B cell (primary cell): ENCODE measurements around the gene CAPN5. TPM values are rescaled to one million over a fixed set of nuclear protein-coding genes. Genes with fewer than 3 reads are reported as not detected.
A peak's percentile ranks its signal among the peaks of the same experiment; 100 is the strongest.

Experiments used
- ATAC-seq: fragments of 200-7000 bp; cut with Tn5 transposase; one replicate; pipeline ENCODE4 v1.10.0; 2021; ENCODE audit warnings: low read depth, mild to moderate bottlenecking, moderate number of reproducible peaks, moderate library complexity
- CTCF ChIA-PET: fragments of 350-600 bp; sonication (Branson Sonifier 250); formaldehyde crosslinking; loops from one replicate; lab custom pipeline; 2021; ENCODE audit warnings: antibody characterized with exemption, inconsistent platforms; lab: Charles Lee
- POLR2A ChIA-PET: fragments of 350-600 bp; sonication (Branson Sonifier 250); formaldehyde crosslinking; loops from one replicate; lab custom pipeline; 2021; ENCODE audit warnings: antibody characterized with exemption; lab: Charles Lee
- DNase-seq: peaks from one replicate; pipeline ENCODE4 v3.0.0; 2013
- H2AFZ ChIP-seq: 2 replicates; pipeline ENCODE4 v1.6.1; 2012; ENCODE audit warnings: mild to moderate bottlenecking, low read depth, low read length; ENCODE audit not compliant: insufficient read depth, poor library complexity, severe bottlenecking
- H3K27ac ChIP-seq, 2 donors: 1 replicate in 1 of 2; 2 replicates in 1 of 2; pipeline ENCODE4 v1.5.1; 2012 to 2013; ENCODE audit warnings: low read length in 2 of 2, mild to moderate bottlenecking in 2 of 2, moderate library complexity in 1 of 2
- H3K27me3 ChIP-seq, 4 experiments: fragments of 200-600 bp in 1 of 4; sonication (generic) in 1 of 4; replicated peaks in 1 of 4; 1 replicate in 2 of 4; 2 replicates in 2 of 4; pipeline versions ENCODE4 v1.6.1 to v1.7.0; 2013 to 2016; ENCODE audit warnings: low read length in 3 of 4, mild to moderate bottlenecking in 2 of 4, mixed read lengths in 1 of 4, moderate library complexity in 1 of 4; ENCODE audit not compliant: insufficient read depth in 4 of 4, control insufficient read depth in 3 of 4; ENCODE audit errors: control extremely low read depth in 1 of 4
- H3K36me3 ChIP-seq, 2 experiments: replicated peaks in 1 of 2; 1 replicate in 1 of 2; 2 replicates in 1 of 2; pipeline versions ENCODE4 v1.6.1 to v1.7.1; 2013; ENCODE audit warnings: low read length in 1 of 2; ENCODE audit not compliant: insufficient read depth in 2 of 2, control insufficient read depth in 1 of 2; ENCODE audit errors: control extremely low read depth in 1 of 2, extremely low read depth in 1 of 2
- H3K4me1 ChIP-seq, 2 donors: fragments of 200-600 bp in 1 of 2; sonication (generic) in 1 of 2; 1 replicate in 1 of 2; 2 replicates in 1 of 2; pipeline versions ENCODE4 v1.5.1 to v1.6.1; 2013 to 2017; ENCODE audit warnings: low read length in 2 of 2; ENCODE audit not compliant: control insufficient read depth in 2 of 2, insufficient read depth in 2 of 2
- H3K4me2 ChIP-seq: replicated peaks from 2 replicates; pipeline ENCODE3; 2012; ENCODE audit warnings: mild to moderate bottlenecking, low read depth, low read length; ENCODE audit not compliant: poor library complexity, severe bottlenecking
- H3K4me3 ChIP-seq, 5 experiments: fragments of 200-600 bp in 1 of 5; sonication (generic) in 1 of 5; 1 replicate in 3 of 5; 2 replicates in 2 of 5; pipeline versions ENCODE4 v1.5.1 to v1.7.0; 2011 to 2016; ENCODE audit warnings: low read length in 4 of 5, mild to moderate bottlenecking in 4 of 5, low read depth in 2 of 5, control low read depth in 1 of 5, moderate library complexity in 1 of 5; ENCODE audit not compliant: insufficient read depth in 1 of 5; ENCODE audit errors: control extremely low read depth in 1 of 5, extremely low read depth in 1 of 5
- H3K79me2 ChIP-seq: fragments of 200-600 bp; sonication (generic); one replicate; pipeline ENCODE4 v1.6.0; 2016; ENCODE audit warnings: low read length; ENCODE audit not compliant: control insufficient read depth, insufficient read depth
- H3K9ac ChIP-seq: fragments of 200-600 bp; sonication (generic); 2 replicates; pipeline ENCODE4 v1.6.1; 2017; ENCODE audit warnings: mild to moderate bottlenecking, low read length, moderate library complexity
- H3K9me3 ChIP-seq, 3 donors: one replicate each; pipeline versions ENCODE4 v1.6.1 to v1.7.1; 2013; ENCODE audit warnings: low read length in 2 of 3; ENCODE audit not compliant: control insufficient read depth in 2 of 3, insufficient read depth in 1 of 3; ENCODE audit errors: control extremely low read depth in 1 of 3
- H4K20me1 ChIP-seq: 2 replicates; pipeline ENCODE4 v1.6.0; 2012; ENCODE audit warnings: mild to moderate bottlenecking, low read length; ENCODE audit not compliant: insufficient read depth, control insufficient read depth, poor library complexity, severe bottlenecking
- H3K27ac Mint-ChIP-seq: one replicate; pipeline ENCODE4 v1.8.0; 2021; ENCODE audit warnings: mixed read lengths
- H3K27me3 Mint-ChIP-seq: one replicate; pipeline ENCODE4 v1.8.0; 2021; ENCODE audit warnings: mixed read lengths
- H3K4me1 Mint-ChIP-seq: one replicate; pipeline ENCODE4 v1.8.0; 2021; ENCODE audit warnings: mixed read lengths
- H3K4me3 Mint-ChIP-seq: one replicate; pipeline ENCODE4 v1.8.0; 2021; ENCODE audit warnings: mixed read lengths
- H3K9me3 Mint-ChIP-seq: one replicate; pipeline ENCODE4 v1.8.0; 2022; ENCODE audit warnings: mixed read lengths; ENCODE audit not compliant: insufficient read depth
- CTCF ChIP-seq: fragments of 200-600 bp; IDR thresholded peaks from one replicate; pipeline ENCODE4 v1.8.0; 2022; ENCODE audit warnings: antibody characterized with exemption, mild to moderate bottlenecking
- EZH2 ChIP-seq: IDR thresholded peaks from 2 replicates; pipeline ENCODE4 v1.6.1; 2012; ENCODE audit warnings: borderline replicate concordance, low read depth, mild to moderate bottlenecking, moderate library complexity, low read length; ENCODE audit not compliant: insufficient read depth, poor library complexity, severe bottlenecking
- WGBS: methylation state at CpG from one replicate; pipeline ENCODE4 v1.1.5; 2013; ENCODE audit warnings: missing lambda C conversion rate; ENCODE audit not compliant: insufficient coverage; 5-methylcytosine and 5-hydroxymethylcytosine counted together
- intact Hi-C: fragments of 100-400 bp; cut with micrococcal nuclease; formaldehyde crosslinking; loops from one replicate; pipeline ENCODE4 v1.10.0; 2022
- polyA plus RNA-seq: library from polyadenylated mRNA; depleted of rRNA; stranded (reverse); fragments of >200 nt; gene quantifications from 2 replicates; pipeline ENCODE4 v1.2.3, GENCODE V29; 2012
- total RNA-seq, 2 donors: library from RNA; stranded (reverse); fragments of 120-200 nt in 1 of 2; gene quantifications; 1 replicate in 1 of 2; 2 replicates in 1 of 2; pipeline versions ENCODE4 v1.2.3 to v1.2.4, GENCODE V29; 2013 to 2022

The CAPN5 gene
- total and polyA plus RNA-seq, 2 donors (not counting 1 experiment from before 2014, with no cell fraction given), result 0.74 to 0.78 TPM

GRCh38 chr11:77126861-77127234, 60.1 kb downstream of the CAPN5 start:
- POLR2A ChIA-PET, result no interaction called here
- Histone ChIP-seq H3K27ac (no peak overlapping the region), H2AFZ (peak overlapping the region; percentile 73), H3K27me3 (peaks cover 0 to 13% (median 0%) of the 10 kb centered on the region in 4 experiments), H3K4me2 (peak overlapping the region; percentile 65), H3K9me3 (no peaks in the 10 kb centered on the region), H3K4me3 (peak overlapping the region in 3 of 5 experiments; percentile 33 to 47 (median 34)), H3K36me3 (no peaks in the 10 kb centered on the region), H3K9ac (peak overlapping the region; percentile 36), H4K20me1 (no peaks in the 10 kb centered on the region), H3K4me1 (peaks cover 15 to 20% of the 10 kb centered on the region in 2 donors), H3K79me2 (no peaks in the 10 kb centered on the region)
- no peaks in the 10 kb centered on the region for H3K9me3 Mint-ChIP-seq
- H3K27me3 Mint-ChIP-seq, result peaks cover 10% of the 10 kb centered on the region
- peaks cover 21% of the 10 kb centered on the region for H3K4me1 Mint-ChIP-seq
- peak overlapping the region; percentile 73 for H3K4me3 Mint-ChIP-seq
- intact Hi-C loops, result no loop called here
- TF ChIP-seq CTCF (no peak), EZH2 (no peak)
- no peak for DNase-seq
- CTCF ChIA-PET, result interaction anchor here (0.6 to 3.6 kb wide), 21 partner anchors 10 to 492 kb away, joined by 3 to 32 read pairs (median 5); no protein-coding TSS in a partner anchor
- no peak for ATAC-seq
- no peak overlapping the region for H3K27ac Mint-ChIP-seq
- WGBS, result 22% methylated on average over 9 of the region's 10 CpGs

GRCh38 chr11:77127235-77127911, 60.6 kb downstream of the CAPN5 start:
- no peaks in the 10 kb centered on the region for H3K9me3 Mint-ChIP-seq
- no peaks in the 10 kb centered on the region for H3K9me3 ChIP-seq
- POLR2A ChIA-PET, result no interaction called here
- H3K27me3 ChIP-seq, result peaks cover 0 to 13% (median 0%) of the 10 kb centered on the region in 4 experiments
- DNase-seq (peak; percentile 71), ATAC-seq (peak; percentile 59)
- TF ChIP-seq CTCF (peak; percentile 95), EZH2 (no peak)
- peaks cover 15 to 20% of the 10 kb centered on the region in 2 donors for H3K4me1 ChIP-seq
- H3K27ac ChIP-seq, result no peak overlapping the region
- intact Hi-C loops, result no loop called here
- no peaks in the 10 kb centered on the region for H3K79me2 ChIP-seq
- peak overlapping the region; percentile 73 for H3K4me3 Mint-ChIP-seq
- H3K4me3 ChIP-seq, result peak overlapping the region in 4 of 5 experiments; percentile 20 to 47 (median 34)
- H2AFZ ChIP-seq, result peak overlapping the region; percentile 73
- H4K20me1 ChIP-seq, result no peaks in the 10 kb centered on the region
- CTCF ChIA-PET, result interaction anchor here (0.6 to 3.6 kb wide), 21 partner anchors 9 to 492 kb away, joined by 3 to 32 read pairs (median 5); no protein-coding TSS in a partner anchor
- H3K9ac ChIP-seq, result peak overlapping the region; percentile 36
- H3K4me2 ChIP-seq, result peak overlapping the region; percentile 65
- 9% methylated on average over 26 of the region's 27 CpGs for WGBS
- H3K36me3 ChIP-seq, result no peaks in the 10 kb centered on the region
- no peak overlapping the region for H3K27ac Mint-ChIP-seq
- peaks cover 21% of the 10 kb centered on the region for H3K4me1 Mint-ChIP-seq
- peaks cover 10% of the 10 kb centered on the region for H3K27me3 Mint-ChIP-seq
